Measurements from ENCODE around the gene TRIM2. TPM values are rescaled to one million over a fixed set of nuclear protein-coding genes. Genes with fewer than 3 reads are reported as not detected.
A peak's percentile ranks its signal among the peaks of the same experiment; 100 is the strongest.

The TRIM2 gene
- polyA plus RNA-seq, 1 of the 3 experiments (the other 2 are of a cell fraction), result 16.4 TPM

- H2AFZ ChIP-seq (ENCODE audit: low read depth), result no peak overlapping the region
- H3K9ac ChIP-seq, result no peak overlapping the region
- no peak overlapping the region for H3K4me3 ChIP-seq (ENCODE audit: low read depth in 2 of 2, low read length in 1 of 2)
- no peaks in the 10 kb centered on the region for H3K9me3 ChIP-seq
- H3K79me2 ChIP-seq (ENCODE audit: insufficient read depth), result no peaks in the 10 kb centered on the region
- WGBS (ENCODE audit: low lambda C conversion rate), result 90% methylated on average over 1 of the region's 1 CpG
- H4K20me1 ChIP-seq (ENCODE audit: insufficient read depth), result no peaks in the 10 kb centered on the region
- H3K27me3 ChIP-seq (ENCODE audit: insufficient read depth), result no peaks in the 10 kb centered on the region
- CTCF ChIA-PET, result interaction anchor here (0.6 to 1.7 kb wide), 7 partner anchors 48 to 378 kb away, joined by 3 to 4 read pairs (median 4); no protein-coding TSS in a partner anchor
- H3K36me3 ChIP-seq (replicated peaks in 1 of 2; ENCODE audit: control insufficient read depth in 1 of 2, insufficient read depth in 2 of 2, low read length in 1 of 2), result peaks cover 4 to 15% of the 10 kb centered on the region in 2 experiments
- POLR2A ChIA-PET, result no interaction called here
- no peak for TF ChIP-seq JUND (IDR thresholded peaks at IDR 0.05)
- TF ChIP-seq GATA2 (CRISPR knock-in tag; IDR thresholded peaks at IDR 0.05), result peak; percentile 66
- TF ChIP-seq EP300 (IDR thresholded peaks at IDR 0.05; ENCODE audit: borderline replicate concordance in 1 of 2, low read depth in 1 of 2, low read length in 1 of 2), result peak in 1 of 2 experiments; percentile 50; a peak in 1 of 4 replicates
- TF ChIP-seq REST (IDR thresholded peaks at IDR 0.05; ENCODE audit: low read depth, low read length), result no peak
- H3K4me1 ChIP-seq (ENCODE audit: control insufficient read depth in 1 of 2, insufficient read depth in 2 of 2, low read depth in 1 of 2, low read length in 1 of 2), result peaks cover 6 to 7% of the 10 kb centered on the region in 2 experiments; a peak in 2 of 4 replicates
- peak; percentile 36 for DNase-seq
- peaks cover 12% of the 10 kb centered on the region for H3F3A ChIP-seq (replicated peaks; ENCODE audit: insufficient read depth)
- H3K9me2 ChIP-seq, result no peaks in the 10 kb centered on the region
- no peak overlapping the region for H3K4me2 ChIP-seq
- H3K27ac ChIP-seq (ENCODE audit: low read depth in 2 of 2, low read length in 1 of 2), result peak overlapping the region in 1 of 2 experiments; percentile 43; a peak in 1 of 4 replicates
These were observed 110.7 kb downstream of the TRIM2 start for GRCh38 chr4:153314915-153315314.

- CTCF ChIA-PET, result interaction anchor here (0.7 to 3.8 kb wide), 29 partner anchors 8 to 540 kb away, joined by 3 to 37 read pairs (median 4); partner anchors contain the start of gene TRIM2
- Histone ChIP-seq H3K27ac (ENCODE audit: low read depth in 2 of 2, low read length in 1 of 2) (no peak overlapping the region), H3K4me2 (no peak overlapping the region), H2AFZ (ENCODE audit: low read depth) (no peak overlapping the region), H3K4me3 (ENCODE audit: low read depth in 2 of 2, low read length in 1 of 2) (no peak overlapping the region), H3K9ac (no peak overlapping the region), H3K9me2 (no peaks in the 10 kb centered on the region), H3F3A (replicated peaks; ENCODE audit: insufficient read depth) (peaks cover 12% of the 10 kb centered on the region), H4K20me1 (ENCODE audit: insufficient read depth) (no peaks in the 10 kb centered on the region), H3K79me2 (ENCODE audit: insufficient read depth) (no peaks in the 10 kb centered on the region), H3K36me3 (replicated peaks in 1 of 2; ENCODE audit: control insufficient read depth in 1 of 2, insufficient read depth in 2 of 2, low read length in 1 of 2) (peaks cover 17 to 40% of the 10 kb centered on the region in 2 experiments), H3K27me3 (ENCODE audit: insufficient read depth) (no peaks in the 10 kb centered on the region), H3K9me3 (no peaks in the 10 kb centered on the region), H3K4me1 (ENCODE audit: control insufficient read depth in 1 of 2, insufficient read depth in 2 of 2, low read depth in 1 of 2, low read length in 1 of 2) (peaks cover 6 to 7% of the 10 kb centered on the region in 2 experiments; a peak in 2 of 4 replicates)
- TF ChIP-seq RFX5 (IDR thresholded peaks at IDR 0.05; ENCODE audit: low read length), result 0 out of 2 replicates have a peak, but pooled peaks have one; percentile 24
- TF ChIP-seq ELF1 (IDR thresholded peaks at IDR 0.05), result no peak
- peak; percentile 83 for TF ChIP-seq CTCF (IDR thresholded peaks at IDR 0.05)
- no peak for TF ChIP-seq FOXJ3 (CRISPR knock-in tag; IDR thresholded peaks at IDR 0.05)
- peak; percentile 91 for TF ChIP-seq RAD21 (IDR thresholded peaks at IDR 0.05; ENCODE audit: low read length)
- TF ChIP-seq SMC3 (IDR thresholded peaks at IDR 0.05; ENCODE audit: low read depth, low read length), result peak; percentile 79
- TF ChIP-seq FOSL2 (IDR thresholded peaks at IDR 0.05; ENCODE audit: borderline replicate concordance, low read depth), result no peak
- 79% methylated on average over 2 of the region's 2 CpGs for WGBS (ENCODE audit: low lambda C conversion rate)
- DNase-seq, result peak; percentile 74
- POLR2A ChIA-PET, result no interaction called here
These were observed 114.6 kb downstream of the TRIM2 start for GRCh38 chr4:153318696-153319320.
